ENCODE results near the gene RYR1. TPM values are rescaled to one million over a fixed set of nuclear protein-coding genes. Genes with fewer than 3 reads are reported as not detected.

Gene RYR1
- total and polyA plus RNA-seq, 10 of the 15 experiments (the other 5 are each of a cell fraction or from before 2014, with no cell fraction given): under 0.01 to 0.32 (median 0.07) TPM; not detected in 1

GRCh38 chr19:38388349-38389100, 45.0 kb upstream of the RYR1 start, which contains the start of gene SPRED3:
SPRED3 (plus strand) TSS chr19:38388697; CDS start chr19:38390303, 1,606 bp downstream.
- in situ Hi-C loops (cut with MboI) (no loop called here), intact Hi-C loops (cut with micrococcal nuclease; ENCODE audit: unreplicated experiment) (loop anchor here (5.0 kb wide), 1 partner anchor 156 kb away; no protein-coding TSS in a partner anchor)
- POLR2A ChIA-PET: interaction anchor here (0.6 to 0.7 kb wide), 2 partner anchors 12 to 300 kb away, joined by 3 to 6 read pairs; no protein-coding TSS in a partner anchor
- FAIRE-seq (no peak), ATAC-seq (peak; percentile 6), DNase-seq (ENCODE audit: low read depth, low spot score) (no peak)
- no TSS peak for BruUV-seq (replicated peaks)
- CTCF ChIA-PET: interaction anchor here (1.1 to 2.4 kb wide), 4 partner anchors 14 to 542 kb away, joined by 3 to 14 read pairs (median 4); partner anchors contain the start of genes FAM98C, MRPS12, PSMD8 and SARS2
- H3K27me3 ChIP-seq (replicated peaks in 1 of 2; ENCODE audit: control insufficient read depth in 2 of 2, insufficient read depth in 2 of 2, low read length in 1 of 2): no peaks in the 10 kb centered on the region; a peak in 1 of 4 replicates
- H4K20me1 ChIP-seq (ENCODE audit: control insufficient read depth, insufficient read depth): no peaks in the 10 kb centered on the region; the same call in 1 of the 2 replicates
- no peak within 1 kb of the TSS for H2AFZ ChIP-seq (ENCODE audit: control insufficient read depth, low read depth, low read length)
- no peaks in the 10 kb centered on the region for H3K9me3 ChIP-seq (replicated peaks; ENCODE audit: control insufficient read depth, insufficient read depth, low read length)
- peak within 1 kb of the TSS; percentile 69 for H3K4me3 ChIP-seq
- RAD21 ChIA-PET (ENCODE audit: unreplicated experiment): interaction anchor here (1.2 to 1.8 kb wide), 3 partner anchors 14 to 53 kb away, joined by 3 to 6 read pairs (median 5); partner anchors contain the start of genes CATSPERG, FAM98C and PSMD8
- TF ChIP-seq SKIL (IDR thresholded peaks at IDR 0.05; ENCODE audit: low read depth, poor library complexity, severe bottlenecking): no peak
- TF ChIP-seq FOXK2 (IDR thresholded peaks at IDR 0.05): no peak
- TF ChIP-seq POLR2A (IDR thresholded peaks at IDR 0.05; ENCODE audit: low read depth, low read length): peak; percentile 14; the same call in 1 of the 2 replicates
- TF ChIP-seq EZH2 (IDR thresholded peaks at IDR 0.05; ENCODE audit: borderline replicate concordance, control insufficient read depth, low read depth, low read length): no peak
- TF ChIP-seq HDGF (IDR thresholded peaks at IDR 0.05): no peak
- H3K27ac ChIP-seq (ENCODE audit: control insufficient read depth, insufficient read depth): no peak within 1 kb of the TSS
- H3K79me2 ChIP-seq (ENCODE audit: control insufficient read depth, insufficient read depth, low read length): no peaks in the 10 kb centered on the region
- H3K36me3 ChIP-seq (ENCODE audit: control insufficient read depth in 2 of 2, insufficient read depth in 2 of 2, low read length in 1 of 2): peaks cover under 1 to 2% of the 10 kb centered on the region in 2 experiments; a peak in 3 of 4 replicates
- peaks cover 12% of the 10 kb centered on the region for H3K4me1 ChIP-seq (ENCODE audit: control insufficient read depth, insufficient read depth, low read length)
- WGBS (ENCODE audit: insufficient coverage, insufficient replicate concordance, low lambda C conversion rate, missing lambda C conversion rate): 0% methylated on average over 15 of the region's 46 CpGs
- H3K9ac ChIP-seq (ENCODE audit: control insufficient read depth, insufficient read depth, low read length): no peak within 1 kb of the TSS
- H3K4me2 ChIP-seq (ENCODE audit: control insufficient read depth, insufficient read depth): peak within 1 kb of the TSS; percentile 84
- SMC1A ChIA-PET (ENCODE audit: uncharacterized antibody, unreplicated experiment): interaction anchor here (0.9 to 2.2 kb wide), 3 partner anchors 10 to 15 kb away, joined by 3 to 6 read pairs (median 5); partner anchors contain the start of gene FAM98C
